Activated T-helper 17 cell treated with anti-CD3 and anti-CD28 coated beads, Interleukin-2, amount 50 U/mL, for 72 hours (primary cell): Measurements from ENCODE around the gene ASPDH. TPM values are rescaled to one million over a fixed set of nuclear protein-coding genes. Genes with fewer than 3 reads are reported as not detected.

Experiments
- ATAC-seq: fragments of 150-1000 bp; cut with Tn5 transposase; replicated peaks from 2 replicates; pipeline ENCODE4 v1.10.0; 2021; ENCODE audit warnings: mild to moderate bottlenecking, moderate library complexity
- H3K27ac Mint-ChIP-seq: one replicate; pipeline ENCODE4 v1.8.0; 2022; ENCODE audit warnings: mixed read lengths
- H3K27me3 Mint-ChIP-seq: one replicate; pipeline ENCODE4 v1.8.0; 2022; ENCODE audit warnings: mixed read lengths
- H3K36me3 Mint-ChIP-seq: one replicate; pipeline ENCODE4 v1.8.0; 2022; ENCODE audit warnings: low read depth, mild to moderate bottlenecking, mixed read lengths
- H3K4me1 Mint-ChIP-seq: one replicate; pipeline ENCODE4 v1.8.0; 2022; ENCODE audit warnings: mixed read lengths
- H3K4me3 Mint-ChIP-seq: one replicate; pipeline ENCODE4 v1.8.0; 2022; ENCODE audit warnings: mild to moderate bottlenecking, mixed read lengths
- H3K9me3 Mint-ChIP-seq: one replicate; pipeline ENCODE4 v1.8.0; 2022; ENCODE audit warnings: mixed read lengths
- total RNA-seq, 2 donors: library from RNA; stranded (reverse); gene quantifications; one replicate each; pipeline ENCODE4 v1.2.3, GENCODE V29; 2022

The ASPDH gene
- total RNA-seq, 2 donors from 2014 or later, result not detected

DNA sequence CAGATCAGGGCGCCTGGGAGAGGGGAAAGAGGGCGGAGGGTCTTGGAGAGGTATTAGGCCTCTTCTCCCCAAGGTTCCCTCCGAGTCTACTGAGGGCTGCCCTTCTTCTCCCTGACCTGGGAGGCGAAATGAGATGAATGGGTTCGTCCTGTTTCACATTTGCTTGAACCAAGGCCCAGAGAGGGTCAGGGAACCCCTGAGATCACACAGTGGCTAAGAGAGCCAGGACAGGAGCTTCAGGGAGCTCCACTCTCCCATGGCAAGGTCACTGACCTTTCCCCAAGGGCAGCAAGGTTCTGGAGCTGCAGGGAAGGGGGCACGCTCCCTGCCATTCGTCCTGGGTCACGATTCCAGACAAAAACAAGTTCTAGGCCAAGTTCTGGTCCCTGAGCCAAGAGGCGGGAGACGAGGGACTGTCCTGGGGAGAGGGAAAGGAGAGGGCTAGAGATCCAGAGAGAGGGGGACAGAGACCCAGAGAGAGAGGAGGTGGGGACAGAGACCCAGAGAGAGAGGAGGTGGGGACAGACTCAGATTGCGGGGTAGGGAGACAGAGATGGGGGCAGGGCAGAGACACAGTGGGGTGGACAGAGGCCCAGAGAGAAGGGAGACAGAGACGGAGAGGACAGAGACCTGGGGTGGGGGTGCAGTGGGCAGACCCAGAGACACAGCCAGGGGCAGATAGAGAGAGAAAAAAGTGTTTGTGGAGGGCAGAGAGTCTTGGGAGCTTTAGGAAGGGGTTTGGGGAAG lies 541 bp downstream of the ASPDH start:
- Mint-ChIP-seq H3K4me1 (peaks cover 21% of the 10 kb centered on the region), H3K9me3 (no peaks in the 10 kb centered on the region), H3K27me3 (no peaks in the 10 kb centered on the region), H3K4me3 (no peak overlapping the region), H3K36me3 (peaks cover 26% of the 10 kb centered on the region), H3K27ac (no peak overlapping the region)
- no peak for ATAC-seq

DNA sequence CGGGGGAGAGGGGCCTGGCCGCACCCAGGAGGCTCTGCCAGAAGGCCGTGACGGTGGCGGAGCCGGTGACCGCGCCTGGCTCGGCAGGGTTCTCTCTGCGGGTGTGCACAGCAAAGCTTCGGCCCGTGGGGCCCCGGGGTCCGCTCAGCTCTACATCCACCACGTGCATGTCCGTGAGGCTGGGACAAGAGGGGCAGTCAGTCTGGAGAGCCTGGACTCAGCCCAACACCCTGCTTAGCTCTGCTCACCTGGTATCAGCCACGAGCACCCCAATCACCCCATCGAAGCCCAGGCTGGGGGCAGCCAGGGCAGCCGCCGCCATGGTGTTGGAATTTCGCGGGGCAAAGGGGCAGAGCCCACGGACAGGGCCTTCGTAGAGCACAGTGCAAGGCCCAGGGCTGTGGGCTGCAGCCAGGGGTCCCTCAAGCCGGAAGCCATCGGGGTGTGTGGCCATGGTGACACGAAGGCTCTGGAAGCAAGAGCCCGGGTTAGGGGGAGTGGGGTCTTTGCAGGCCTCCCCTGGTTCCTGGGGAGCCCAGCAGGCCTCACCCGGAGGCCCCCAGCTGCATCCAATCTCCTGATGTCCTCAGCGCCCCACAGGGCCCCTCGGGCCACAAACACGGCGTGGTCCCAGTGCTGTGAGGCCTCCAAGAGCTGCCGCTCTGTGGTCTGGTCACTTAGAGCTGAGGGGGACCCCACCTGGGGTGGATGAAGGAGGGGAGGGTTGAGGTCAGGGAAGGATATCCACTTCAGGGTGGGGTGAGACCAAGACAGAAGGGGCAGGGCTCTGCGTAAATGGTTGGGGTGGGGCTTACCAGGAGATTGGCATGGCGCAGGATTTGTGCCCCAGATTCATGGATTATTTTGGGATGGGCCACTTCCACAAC lies 1.4 kb downstream of the ASPDH start:
- no peak for ATAC-seq
- Mint-ChIP-seq H3K4me1 (peaks cover 21% of the 10 kb centered on the region), H3K27me3 (no peaks in the 10 kb centered on the region), H3K36me3 (peaks cover 26% of the 10 kb centered on the region), H3K9me3 (no peaks in the 10 kb centered on the region), H3K27ac (peak overlapping the region; percentile 96), H3K4me3 (peak overlapping the region; percentile 86)

DNA sequence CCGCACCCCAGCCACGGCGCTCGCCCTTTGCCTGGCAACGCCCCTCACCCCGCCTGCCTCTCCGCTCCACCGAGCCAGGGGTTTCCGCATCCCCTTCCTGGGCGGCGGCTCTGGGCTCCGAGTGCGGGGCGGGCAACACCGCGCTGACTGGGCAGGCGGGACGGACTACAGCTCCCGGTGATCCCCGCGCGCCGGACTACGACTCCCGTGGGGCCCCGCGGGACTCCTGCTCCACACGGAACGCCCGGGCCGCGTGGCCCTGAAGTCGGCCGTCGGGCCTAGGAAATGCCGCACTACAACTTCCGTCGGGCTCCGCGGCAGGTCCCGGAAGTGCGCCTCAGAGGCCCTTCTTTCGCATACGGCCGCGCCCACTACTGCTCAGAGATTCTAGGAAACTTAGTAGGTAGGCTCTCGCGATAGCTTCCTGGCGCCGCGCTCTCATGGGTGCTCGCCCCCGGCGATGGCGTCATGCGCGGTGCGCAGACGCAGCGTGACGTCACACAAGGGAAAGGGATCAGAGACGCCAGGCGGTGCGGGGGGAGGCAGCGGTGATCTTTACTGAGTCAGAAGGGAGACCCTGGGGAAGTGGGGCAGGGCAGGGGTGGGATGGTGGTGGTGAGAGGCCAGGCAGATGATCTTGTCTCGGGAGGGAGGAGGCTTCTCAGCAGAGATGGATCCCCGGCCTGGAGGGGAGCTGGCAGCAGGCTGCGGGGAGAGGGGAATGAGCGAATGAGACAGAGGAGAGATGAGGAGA lies 2.5 kb downstream of the ASPDH start, which contains the start of gene JOSD2:
Gene JOSD2, minus strand, starts transcription at position 123 of the 754 bp plus-strand sequence. CDS start 760 bp downstream, outside the sequence.
- H3K4me1 Mint-ChIP-seq, result peaks cover 28% of the 10 kb centered on the region
- peak within 1 kb of the TSS; percentile 96 for H3K27ac Mint-ChIP-seq
- no peaks in the 10 kb centered on the region for H3K9me3 Mint-ChIP-seq
- no peaks in the 10 kb centered on the region for H3K27me3 Mint-ChIP-seq
- H3K36me3 Mint-ChIP-seq, result peaks cover 26% of the 10 kb centered on the region
- ATAC-seq, result peak; percentile 93
- H3K4me3 Mint-ChIP-seq, result peak within 1 kb of the TSS; percentile 86

DNA sequence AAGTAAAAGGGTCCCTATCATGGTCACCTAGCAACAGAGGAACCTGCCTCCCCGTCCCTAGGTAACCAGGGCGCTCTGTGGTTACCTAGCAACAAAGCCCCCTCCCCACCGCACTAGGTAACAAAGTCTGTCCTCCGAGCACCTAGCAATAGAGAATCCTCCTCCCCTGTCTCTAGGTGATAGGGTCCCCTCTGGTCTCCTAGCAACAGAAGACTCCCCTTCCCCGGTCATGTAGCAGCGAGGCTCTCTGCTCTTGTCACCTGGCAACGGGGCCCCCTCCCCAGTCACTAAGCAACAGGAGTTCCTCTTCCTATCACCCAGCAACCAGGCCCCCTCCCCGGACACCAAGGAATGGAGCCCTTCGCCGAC lies 3.0 kb downstream of the ASPDH start:
- Mint-ChIP-seq H3K4me1 (peaks cover 28% of the 10 kb centered on the region), H3K4me3 (peak overlapping the region; percentile 86), H3K36me3 (peaks cover 26% of the 10 kb centered on the region), H3K27ac (peak overlapping the region; percentile 96), H3K27me3 (no peaks in the 10 kb centered on the region), H3K9me3 (no peaks in the 10 kb centered on the region)
- no peak for ATAC-seq

DNA sequence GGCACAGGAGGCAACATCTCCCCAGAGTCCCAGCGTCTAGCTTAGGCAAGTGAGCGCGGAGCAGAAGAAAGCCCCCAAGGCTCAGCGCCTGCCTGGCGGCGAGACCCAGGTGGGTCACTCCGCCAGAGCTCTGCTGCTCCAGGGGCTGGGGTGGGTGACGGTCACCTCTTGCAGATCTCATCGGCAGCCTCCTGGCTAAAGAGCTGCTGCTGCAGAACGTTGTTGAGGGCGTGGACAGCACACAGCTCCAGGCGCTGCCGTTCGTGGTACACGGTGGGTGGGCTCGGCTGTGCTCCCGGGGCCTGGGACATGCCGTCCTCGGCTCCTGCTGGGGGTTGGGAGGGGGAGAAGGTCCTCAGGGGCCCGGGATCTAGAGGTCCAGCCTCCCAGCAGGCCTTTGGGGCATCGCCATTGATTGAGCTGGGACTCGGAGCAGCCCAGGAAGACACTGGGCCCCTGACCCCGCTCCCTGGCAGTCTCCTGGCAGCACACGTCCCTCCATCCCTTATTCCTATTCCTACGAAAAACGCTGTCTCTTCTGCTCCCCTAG lies 3.5 kb downstream of the ASPDH start:
- ATAC-seq, result no peak
- Mint-ChIP-seq H3K9me3 (no peaks in the 10 kb centered on the region), H3K4me3 (peak overlapping the region; percentile 86), H3K27me3 (no peaks in the 10 kb centered on the region), H3K27ac (peak overlapping the region; percentile 96), H3K4me1 (peaks cover 28% of the 10 kb centered on the region), H3K36me3 (peaks cover 26% of the 10 kb centered on the region)

DNA sequence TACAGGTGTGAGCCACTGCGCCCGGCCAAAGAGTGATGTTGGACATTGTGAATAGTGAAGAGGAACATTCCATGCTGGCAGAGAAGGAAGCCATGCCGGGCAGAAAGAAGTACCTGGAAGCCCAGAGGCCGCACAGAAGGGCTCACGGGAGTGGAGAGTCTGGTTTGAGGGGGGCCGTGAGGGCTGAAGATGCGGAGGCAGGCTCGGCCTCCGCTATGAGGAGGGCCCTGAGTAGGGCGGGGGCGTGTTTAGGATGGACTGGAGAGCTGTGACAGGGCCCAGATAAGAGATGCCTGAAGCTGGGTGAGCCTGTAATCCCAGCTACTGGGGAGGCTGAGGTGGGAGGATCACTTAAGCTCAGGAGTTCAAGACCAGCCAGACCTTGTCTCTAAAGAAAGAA lies 4.3 kb downstream of the ASPDH start:
- H3K27ac Mint-ChIP-seq, result peak overlapping the region; percentile 55
- H3K36me3 Mint-ChIP-seq, result peaks cover 26% of the 10 kb centered on the region
- peaks cover 28% of the 10 kb centered on the region for H3K4me1 Mint-ChIP-seq
- no peak for ATAC-seq
- no peaks in the 10 kb centered on the region for H3K27me3 Mint-ChIP-seq
- H3K4me3 Mint-ChIP-seq, result peak overlapping the region; percentile 86
- no peaks in the 10 kb centered on the region for H3K9me3 Mint-ChIP-seq

DNA sequence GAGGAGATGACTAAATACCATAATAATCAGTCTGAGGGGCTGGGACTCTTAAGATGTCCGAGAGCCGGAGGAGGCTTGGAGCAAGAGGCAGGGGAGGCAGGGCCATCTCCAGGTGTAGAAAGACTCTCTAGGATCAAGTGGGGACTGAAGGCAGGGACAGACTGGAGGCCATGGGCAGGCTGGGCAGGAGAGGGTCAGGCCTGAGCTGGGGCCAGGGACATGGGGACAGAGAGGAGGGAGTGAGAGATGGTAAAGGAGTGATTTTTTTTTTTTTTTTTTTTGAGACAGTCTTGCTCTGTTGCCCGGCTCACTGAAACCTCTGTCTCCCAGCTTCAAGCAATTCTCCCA lies 4.9 kb downstream of the ASPDH start:
- H3K4me1 Mint-ChIP-seq, result peaks cover 28% of the 10 kb centered on the region
- H3K27ac Mint-ChIP-seq, result peak overlapping the region; percentile 55
- no peaks in the 10 kb centered on the region for H3K27me3 Mint-ChIP-seq
- H3K36me3 Mint-ChIP-seq, result peaks cover 26% of the 10 kb centered on the region
- no peak for ATAC-seq
- peak overlapping the region; percentile 86 for H3K4me3 Mint-ChIP-seq
- no peaks in the 10 kb centered on the region for H3K9me3 Mint-ChIP-seq

DNA sequence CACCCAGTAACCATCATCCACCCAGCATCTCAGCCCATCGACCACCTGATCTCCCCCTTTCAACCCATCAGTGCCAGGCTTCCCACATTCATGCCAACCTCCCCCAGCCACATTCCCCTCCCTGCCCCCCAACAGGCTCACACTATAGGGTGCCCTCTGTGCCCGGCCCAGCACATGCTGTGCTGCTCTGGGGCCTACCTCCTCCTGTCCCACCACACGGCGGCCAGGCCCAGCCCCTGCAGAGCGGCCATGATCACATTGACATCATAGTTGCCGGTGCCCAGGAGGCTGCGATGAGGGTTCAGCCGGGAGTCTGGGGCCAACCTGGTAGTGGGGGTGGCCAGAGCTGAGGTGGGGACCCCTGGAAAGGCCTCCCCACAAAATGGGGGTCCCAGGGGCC lies 6.3 kb downstream of the ASPDH start:
- no peaks in the 10 kb centered on the region for H3K27me3 Mint-ChIP-seq
- H3K4me3 Mint-ChIP-seq, result no peak overlapping the region
- H3K27ac Mint-ChIP-seq, result peak overlapping the region; percentile 55
- H3K4me1 Mint-ChIP-seq, result peaks cover 28% of the 10 kb centered on the region
- no peak for ATAC-seq
- no peaks in the 10 kb centered on the region for H3K9me3 Mint-ChIP-seq
- H3K36me3 Mint-ChIP-seq, result peaks cover 26% of the 10 kb centered on the region

DNA sequence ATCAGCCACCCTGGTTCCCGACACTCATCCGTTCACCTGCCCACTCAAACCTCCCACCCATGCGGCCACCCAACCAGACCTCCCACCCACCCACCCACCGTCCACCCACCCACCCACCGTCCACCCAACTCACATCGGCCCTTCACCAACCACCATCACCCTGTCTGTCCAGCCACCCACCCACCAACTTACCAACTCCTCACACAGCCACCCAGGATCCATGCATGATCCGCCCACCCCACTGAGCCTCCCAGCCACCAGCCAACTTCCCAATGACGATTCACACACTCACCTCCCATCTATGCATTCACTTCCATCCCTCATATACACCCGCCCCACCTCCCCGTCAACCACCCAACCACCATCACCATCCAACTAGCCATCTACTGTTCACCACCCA lies 7.0 kb downstream of the ASPDH start:
- H3K36me3 Mint-ChIP-seq, result peaks cover 26% of the 10 kb centered on the region
- no peaks in the 10 kb centered on the region for H3K27me3 Mint-ChIP-seq
- H3K9me3 Mint-ChIP-seq, result no peaks in the 10 kb centered on the region
- H3K4me3 Mint-ChIP-seq, result no peak overlapping the region
- no peak for ATAC-seq
- H3K27ac Mint-ChIP-seq, result no peak overlapping the region
- peaks cover 28% of the 10 kb centered on the region for H3K4me1 Mint-ChIP-seq

DNA sequence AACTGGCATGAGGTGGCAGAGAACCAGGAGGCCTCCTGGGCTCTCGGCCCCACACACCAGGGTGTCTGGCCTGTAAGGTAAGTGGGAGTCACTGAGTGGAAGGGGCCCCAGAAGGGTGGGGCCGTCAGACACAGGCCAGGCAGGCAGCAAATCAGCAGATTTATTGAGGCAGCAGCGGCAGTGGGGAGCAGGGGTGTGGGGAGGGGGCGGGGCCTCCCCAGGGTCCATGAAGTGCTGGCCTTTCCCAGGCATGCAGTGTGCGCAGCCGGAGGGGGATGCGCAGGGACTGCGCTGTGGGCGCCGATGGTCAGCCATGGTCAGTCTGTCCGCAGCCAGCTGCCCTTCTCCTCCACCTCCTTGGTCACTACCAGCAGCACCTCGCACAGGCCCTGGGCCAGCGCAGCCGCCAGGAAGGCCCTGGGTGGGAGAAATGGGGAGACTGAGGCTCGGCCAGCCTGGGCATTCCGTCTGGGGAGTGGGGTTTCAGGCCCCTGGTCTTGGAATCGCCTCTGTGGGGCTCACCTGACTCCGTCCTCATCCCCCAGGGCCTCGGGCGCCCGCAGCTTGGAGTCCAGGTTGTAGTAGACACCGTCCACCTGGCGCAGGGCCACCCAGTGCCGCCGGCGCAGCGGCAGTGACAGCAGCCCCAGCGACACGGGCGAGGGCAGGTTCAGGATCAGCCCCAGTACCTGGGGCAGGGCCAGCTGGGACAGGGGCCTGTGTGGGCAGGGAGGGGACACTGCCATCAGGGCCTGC lies 7.7 kb downstream of the ASPDH start:
- H3K4me3 Mint-ChIP-seq, result no peak overlapping the region
- peaks cover 19% of the 10 kb centered on the region for H3K36me3 Mint-ChIP-seq
- no peaks in the 10 kb centered on the region for H3K27me3 Mint-ChIP-seq
- H3K4me1 Mint-ChIP-seq, result peaks cover 22% of the 10 kb centered on the region
- no peak for ATAC-seq
- no peak overlapping the region for H3K27ac Mint-ChIP-seq
- no peaks in the 10 kb centered on the region for H3K9me3 Mint-ChIP-seq

DNA sequence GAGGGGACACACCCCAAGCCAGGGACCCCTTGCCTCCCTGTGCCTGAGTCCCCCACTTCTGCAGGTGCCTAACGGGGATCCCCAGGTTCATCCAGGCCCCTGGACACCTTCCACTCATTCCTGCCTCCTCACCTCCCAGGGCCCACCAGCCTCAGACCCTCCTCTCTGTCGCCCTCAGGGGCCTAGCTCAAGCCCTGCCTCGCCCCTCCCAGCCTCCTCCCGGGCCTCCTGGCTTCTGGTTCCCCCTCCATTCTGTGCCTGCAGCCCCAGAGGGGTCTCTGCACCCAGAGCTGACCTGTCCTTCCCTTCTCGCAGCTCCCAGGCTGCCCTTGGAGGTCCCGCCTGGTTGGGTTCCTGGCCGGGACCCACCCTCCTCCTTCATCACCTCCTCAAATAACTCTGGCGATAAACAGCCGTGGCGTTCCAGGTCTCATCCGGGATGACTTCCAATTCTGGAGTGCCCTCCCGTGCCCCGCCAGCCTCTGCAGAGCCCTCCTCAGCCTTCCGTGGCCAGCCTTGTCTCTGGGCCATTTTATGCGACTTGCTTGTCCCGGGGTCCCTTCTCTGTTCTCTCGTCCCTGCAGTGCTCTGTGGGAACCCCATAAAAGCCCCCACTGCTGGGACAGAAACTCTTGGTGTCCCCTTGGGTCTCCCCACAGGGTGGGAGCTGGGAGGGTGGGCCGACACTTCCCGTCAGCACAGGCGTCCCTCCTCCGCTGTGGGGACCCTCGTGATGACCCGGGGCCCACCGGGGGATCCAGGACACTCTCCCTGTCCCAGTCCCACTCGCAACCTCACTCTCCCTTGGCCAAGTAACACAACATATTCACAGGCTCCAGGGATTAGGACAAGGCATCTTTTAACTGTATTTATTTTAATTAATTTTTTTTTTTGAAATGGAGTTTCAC lies 11.9 kb downstream of the ASPDH start:
- H3K27ac Mint-ChIP-seq, result no peak overlapping the region
- no peaks in the 10 kb centered on the region for H3K27me3 Mint-ChIP-seq
- ATAC-seq, result no peak
- peaks cover 1% of the 10 kb centered on the region for H3K4me1 Mint-ChIP-seq
- H3K36me3 Mint-ChIP-seq, result no peaks in the 10 kb centered on the region
- H3K4me3 Mint-ChIP-seq, result no peak overlapping the region
- no peaks in the 10 kb centered on the region for H3K9me3 Mint-ChIP-seq

DNA sequence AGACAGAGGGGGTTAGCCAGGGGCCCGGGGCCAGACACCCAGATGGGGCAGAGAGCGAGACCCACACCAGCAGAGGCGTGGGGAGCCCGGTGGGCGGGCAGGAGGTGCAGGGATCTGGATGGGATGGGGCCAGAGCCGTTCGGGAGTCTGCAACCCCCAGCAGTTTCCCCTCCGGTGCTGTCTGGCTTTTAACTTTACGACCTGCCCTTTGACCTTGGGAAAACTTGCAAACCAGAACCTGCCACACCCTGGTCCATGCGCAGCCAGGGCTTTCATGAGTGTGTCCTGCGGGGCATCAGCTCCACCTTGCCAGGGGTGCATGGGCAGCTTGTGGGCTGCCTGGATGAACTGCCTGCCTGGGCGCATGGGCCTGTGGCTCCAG lies 12.5 kb downstream of the ASPDH start:
- Mint-ChIP-seq H3K9me3 (no peaks in the 10 kb centered on the region), H3K4me1 (no peaks in the 10 kb centered on the region), H3K4me3 (no peak overlapping the region), H3K27me3 (no peaks in the 10 kb centered on the region), H3K36me3 (no peaks in the 10 kb centered on the region), H3K27ac (no peak overlapping the region)
- no peak for ATAC-seq

DNA sequence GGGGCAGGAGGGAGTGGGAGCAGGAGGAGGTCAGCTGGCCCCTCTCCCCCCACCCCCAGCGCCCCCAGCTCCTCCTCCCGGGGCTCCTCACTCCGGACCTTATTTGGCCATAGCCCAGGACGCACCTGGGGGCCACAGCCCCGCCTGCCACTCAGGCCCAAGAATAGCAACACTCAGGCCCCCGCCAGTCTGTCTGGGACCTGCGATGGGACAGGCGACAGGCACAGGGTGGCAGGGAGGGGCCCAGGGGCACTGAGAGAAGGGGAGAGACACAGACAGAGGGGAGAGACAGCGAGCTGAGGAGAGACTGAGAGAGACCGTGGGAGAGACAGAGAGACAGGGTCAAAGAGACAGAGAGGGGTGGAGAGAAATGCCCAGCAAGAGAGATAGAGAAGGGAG lies 13.0 kb downstream of the ASPDH start:
- no peaks in the 10 kb centered on the region for H3K9me3 Mint-ChIP-seq
- H3K27ac Mint-ChIP-seq, result no peak overlapping the region
- no peaks in the 10 kb centered on the region for H3K36me3 Mint-ChIP-seq
- no peaks in the 10 kb centered on the region for H3K4me1 Mint-ChIP-seq
- no peak for ATAC-seq
- H3K27me3 Mint-ChIP-seq, result no peaks in the 10 kb centered on the region
- H3K4me3 Mint-ChIP-seq, result no peak overlapping the region
